Esophagus muscularis mucosa (tissue), 3 donors: ENCODE data around the gene TEC.

Source experiments
- CTCF ChIP-seq, 3 experiments: fragments of 200-600 bp in 2 of 3; fragments of 450-650 bp in 1 of 3; sonication (generic) in 2 of 3; IDR thresholded peaks; one replicate each; pipeline ENCODE4 v1.5.1; 2017 to 2019; ENCODE audit warnings: antibody characterized with exemption in 3 of 3, mild to moderate bottlenecking in 2 of 3, moderate library complexity in 1 of 3
- POLR2A ChIP-seq: fragments of 450-650 bp; IDR thresholded peaks from one replicate; pipeline ENCODE4 v1.6.1; 2017; ENCODE audit warnings: antibody characterized with exemption, moderate library complexity, mild to moderate bottlenecking, low read depth

- TF ChIP-seq CTCF (IDR thresholded peaks at IDR 0.05): no peak
- no peak for TF ChIP-seq POLR2A
Measured at GRCh38 chr4:48212165-48212564, 57.5 kb downstream of the TEC start.
